ENCODE results near the gene NSUN2.

Gene NSUN2

GRCh38 chr5:6601271-6601670 is 31.6 kb downstream of the NSUN2 start:
- Mint-ChIP-seq H3K36me3 (ENCODE audit: low read depth) (peaks cover 92% of the 10 kb centered on the region), H3K9me3 (no peaks in the 10 kb centered on the region), H3K4me1 (peaks cover 10% of the 10 kb centered on the region), H3K27me3 (ENCODE audit: low read depth, poor library complexity) (peaks cover 2% of the 10 kb centered on the region), H3K27ac (peak overlapping the region; percentile 22), H3K4me3 (no peak overlapping the region)
- DNase-seq, result no peak
- TF ChIP-seq CTCF (IDR thresholded peaks at IDR 0.05), result no peak

GRCh38 chr5:6599739-6600138 is 33.1 kb downstream of the NSUN2 start:
- TF ChIP-seq CTCF (IDR thresholded peaks at IDR 0.05), result no peak
- DNase-seq, result no peak
- peaks cover 2% of the 10 kb centered on the region for H3K27me3 Mint-ChIP-seq (ENCODE audit: low read depth, poor library complexity)
- H3K4me3 Mint-ChIP-seq, result no peak overlapping the region
- H3K9me3 Mint-ChIP-seq, result peaks cover 2% of the 10 kb centered on the region
- H3K27ac Mint-ChIP-seq, result no peak overlapping the region
- H3K4me1 Mint-ChIP-seq, result peaks cover 10% of the 10 kb centered on the region
- H3K36me3 Mint-ChIP-seq (ENCODE audit: low read depth), result peaks cover 90% of the 10 kb centered on the region

- Mint-ChIP-seq H3K27me3 (ENCODE audit: low read depth, poor library complexity) (peaks cover 2% of the 10 kb centered on the region), H3K4me3 (no peak overlapping the region), H3K36me3 (ENCODE audit: low read depth) (peaks cover 84% of the 10 kb centered on the region), H3K9me3 (peaks cover 3% of the 10 kb centered on the region), H3K27ac (peak overlapping the region; percentile 66), H3K4me1 (peaks cover 10% of the 10 kb centered on the region)
- no peak for DNase-seq
- no peak for TF ChIP-seq CTCF (IDR thresholded peaks at IDR 0.05)
Measured at GRCh38 chr5:6598351-6598900, 34.4 kb downstream of the NSUN2 start.

DNA sequence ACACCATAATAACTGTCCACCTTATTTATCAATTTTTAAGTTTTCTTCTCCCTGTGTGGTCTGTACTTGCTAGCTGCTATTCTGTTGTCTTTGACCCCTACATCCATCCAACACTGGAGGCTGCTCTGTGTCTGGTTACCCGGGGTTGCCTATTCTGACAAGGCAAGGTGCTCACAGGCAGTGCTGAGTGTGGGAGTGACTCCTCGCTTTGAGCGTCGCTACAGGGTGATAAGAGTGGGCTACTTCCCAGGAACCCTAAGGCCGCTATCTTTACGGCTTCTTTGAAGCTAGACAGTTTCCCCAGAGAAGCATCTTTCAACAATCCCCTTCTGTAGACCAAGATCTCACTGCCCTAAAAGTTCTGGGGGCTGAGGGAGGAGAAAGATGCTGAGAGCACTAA is 35.3 kb downstream of the NSUN2 start:
- H3K4me1 Mint-ChIP-seq, result peaks cover 10% of the 10 kb centered on the region
- H3K9me3 Mint-ChIP-seq, result peaks cover 8% of the 10 kb centered on the region
- H3K27me3 Mint-ChIP-seq (ENCODE audit: low read depth, poor library complexity), result peaks cover 5% of the 10 kb centered on the region
- TF ChIP-seq CTCF (IDR thresholded peaks at IDR 0.05), result no peak
- no peak overlapping the region for H3K4me3 Mint-ChIP-seq
- no peak for DNase-seq
- H3K27ac Mint-ChIP-seq, result no peak overlapping the region
- H3K36me3 Mint-ChIP-seq (ENCODE audit: low read depth), result peaks cover 83% of the 10 kb centered on the region

DNA sequence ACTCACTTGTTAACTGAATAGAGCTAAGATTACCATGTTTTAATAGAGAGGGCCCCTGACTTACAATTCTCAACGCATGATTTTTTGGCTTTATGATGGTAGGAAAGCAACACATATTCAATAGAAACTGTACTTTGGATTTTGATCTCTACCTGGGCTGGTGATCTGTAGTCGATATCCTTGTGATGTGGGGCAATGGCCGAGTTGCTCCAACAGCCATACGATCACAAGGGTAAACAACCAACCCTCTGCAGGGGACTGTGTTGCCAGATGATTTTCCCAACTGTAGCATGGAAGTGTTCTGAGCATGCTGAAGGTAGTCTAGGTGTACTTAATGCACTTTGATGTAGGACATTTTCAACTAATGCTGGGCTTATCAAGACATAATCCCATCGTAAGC is 36.5 kb downstream of the NSUN2 start:
- Mint-ChIP-seq H3K36me3 (ENCODE audit: low read depth) (peaks cover 74% of the 10 kb centered on the region), H3K9me3 (peaks cover 18% of the 10 kb centered on the region), H3K4me1 (peaks cover 2% of the 10 kb centered on the region), H3K27ac (no peak overlapping the region), H3K27me3 (ENCODE audit: low read depth, poor library complexity) (peaks cover 9% of the 10 kb centered on the region), H3K4me3 (no peak overlapping the region)
- no peak for DNase-seq
- TF ChIP-seq CTCF (IDR thresholded peaks at IDR 0.05), result no peak

DNA sequence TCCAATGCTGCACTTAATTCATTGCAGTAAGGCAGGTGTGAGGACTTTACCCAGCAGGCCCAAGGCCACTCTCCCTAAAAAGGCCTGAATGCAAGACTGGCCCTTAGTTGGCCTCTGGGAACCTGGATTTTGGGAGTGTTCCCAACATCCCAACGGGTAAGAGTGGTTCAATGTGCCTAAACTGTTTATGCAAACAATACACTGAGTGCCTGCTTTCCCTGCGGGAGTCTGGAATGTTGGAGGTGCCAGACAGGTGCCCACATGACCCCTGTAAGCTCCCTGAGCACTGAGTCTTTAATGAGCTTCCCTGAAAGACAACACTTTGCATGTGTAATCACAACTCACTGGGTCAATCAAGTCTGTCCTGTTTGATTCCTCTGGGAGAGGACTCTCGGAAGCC is 37.4 kb downstream of the NSUN2 start:
- Mint-ChIP-seq H3K36me3 (ENCODE audit: low read depth) (peaks cover 64% of the 10 kb centered on the region), H3K27ac (no peak overlapping the region), H3K4me1 (no peaks in the 10 kb centered on the region), H3K27me3 (ENCODE audit: low read depth, poor library complexity) (peaks cover 9% of the 10 kb centered on the region), H3K9me3 (peaks cover 18% of the 10 kb centered on the region), H3K4me3 (no peak overlapping the region)
- DNase-seq, result no peak
- TF ChIP-seq CTCF (IDR thresholded peaks at IDR 0.05), result no peak

All from nephron progenitor cell (in vitro differentiated cells).